SK-N-SH treated with all-trans-retinoic acid at 6 μM for 48 hours (cell line): ENCODE results near the gene PLA2G4A.

ENCODE experiments used
- BACH2 ChIP-seq: fragments of 250-450 bp; sonication (Bioruptor Pico); IDR thresholded peaks from 2 replicates; pipeline ENCODE4 v1.9.0; 2021; ENCODE audit warnings: mild to moderate bottlenecking, borderline replicate concordance
- CREB5 ChIP-seq: fragments of 250-450 bp; sonication (Bioruptor Pico); IDR thresholded peaks from 2 replicates; pipeline ENCODE4 v1.5.1; 2020; ENCODE audit warnings: low read depth, mild to moderate bottlenecking, moderate library complexity
- RARB ChIP-seq: fragments of 250-450 bp; sonication (Bioruptor Pico); IDR thresholded peaks from 2 replicates; pipeline ENCODE4 v1.8.0; 2021; ENCODE audit warnings: mild to moderate bottlenecking, moderate library complexity
- ZC3H10 ChIP-seq: fragments of 250-450 bp; sonication (Bioruptor Pico); IDR thresholded peaks from 2 replicates; pipeline ENCODE4 v1.5.1; 2021; ENCODE audit warnings: mild to moderate bottlenecking, moderate library complexity
- ZFP3 ChIP-seq: fragments of 250-450 bp; sonication (Bioruptor Pico); IDR thresholded peaks from 2 replicates; pipeline ENCODE4 v1.5.0; 2020; ENCODE audit warnings: mild to moderate bottlenecking, moderate library complexity
- ZFP30 ChIP-seq: fragments of 450-650 bp; formaldehyde crosslinking; IDR thresholded peaks from 2 replicates; pipeline ENCODE4 v1.5.0; 2022; ENCODE audit warnings: mild to moderate bottlenecking, moderate library complexity
- ZNF565 ChIP-seq: fragments of 450-650 bp; formaldehyde crosslinking; conservative IDR thresholded peaks from 2 replicates; pipeline ENCODE4 v1.5.0; 2020; ENCODE audit warnings: low read depth, mild to moderate bottlenecking, moderate library complexity
- TF ChIP-seq, protein P1 (sequence below): fragments of 250-450 bp; sonication (Bioruptor Pico); IDR thresholded peaks from 2 replicates; pipeline ENCODE4 v1.5.1; 2021; ENCODE audit warnings: mild to moderate bottlenecking, moderate library complexity
- TF ChIP-seq, protein P2 (sequence below): fragments of 250-450 bp; sonication (Bioruptor Pico); IDR thresholded peaks from 2 replicates; pipeline ENCODE4 v1.8.0; 2020; ENCODE audit warnings: mild to moderate bottlenecking, moderate library complexity, borderline replicate concordance

DNA sequence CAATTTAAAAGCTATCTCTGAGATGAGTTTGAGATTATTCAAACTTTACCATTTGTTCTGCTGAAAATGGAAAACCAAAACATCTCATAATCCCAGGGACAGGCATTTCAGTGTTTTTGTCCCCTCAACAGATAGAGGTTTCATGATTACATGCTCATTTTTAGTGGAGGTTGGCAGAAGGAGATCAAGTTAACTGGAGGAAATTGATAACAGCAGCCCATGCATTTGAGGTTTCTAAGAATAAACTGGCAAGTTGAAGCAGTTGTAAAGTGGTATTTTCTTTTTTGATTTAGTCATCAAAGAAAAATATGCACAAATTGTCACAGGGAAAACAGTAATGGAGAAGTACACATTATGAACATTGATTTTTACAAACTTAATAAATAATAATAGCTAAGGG is 205.8 kb downstream of the PLA2G4A start:
- TF ChIP-seq RARB (no peak), ZFP30 (CRISPR knock-in tag) (no peak), BACH2 (CRISPR knock-in tag) (no peak), CREB5 (CRISPR knock-in tag) (no peak), ZFP3 (CRISPR knock-in tag) (no peak), ZNF565 (CRISPR knock-in tag) (no peak), ZC3H10 (CRISPR knock-in tag) (no peak)
- TF ChIP-seq, protein P1, sequence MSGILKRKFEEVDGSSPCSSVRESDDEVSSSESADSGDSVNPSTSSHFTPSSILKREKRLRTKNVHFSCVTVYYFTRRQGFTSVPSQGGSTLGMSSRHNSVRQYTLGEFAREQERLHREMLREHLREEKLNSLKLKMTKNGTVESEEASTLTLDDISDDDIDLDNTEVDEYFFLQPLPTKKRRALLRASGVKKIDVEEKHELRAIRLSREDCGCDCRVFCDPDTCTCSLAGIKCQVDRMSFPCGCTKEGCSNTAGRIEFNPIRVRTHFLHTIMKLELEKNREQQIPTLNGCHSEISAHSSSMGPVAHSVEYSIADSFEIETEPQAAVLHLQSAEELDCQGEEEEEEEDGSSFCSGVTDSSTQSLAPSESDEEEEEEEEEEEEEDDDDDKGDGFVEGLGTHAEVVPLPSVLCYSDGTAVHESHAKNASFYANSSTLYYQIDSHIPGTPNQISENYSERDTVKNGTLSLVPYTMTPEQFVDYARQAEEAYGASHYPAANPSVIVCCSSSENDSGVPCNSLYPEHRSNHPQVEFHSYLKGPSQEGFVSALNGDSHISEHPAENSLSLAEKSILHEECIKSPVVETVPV (CRISPR knock-in tag), result no peak
- TF ChIP-seq, protein P2, sequence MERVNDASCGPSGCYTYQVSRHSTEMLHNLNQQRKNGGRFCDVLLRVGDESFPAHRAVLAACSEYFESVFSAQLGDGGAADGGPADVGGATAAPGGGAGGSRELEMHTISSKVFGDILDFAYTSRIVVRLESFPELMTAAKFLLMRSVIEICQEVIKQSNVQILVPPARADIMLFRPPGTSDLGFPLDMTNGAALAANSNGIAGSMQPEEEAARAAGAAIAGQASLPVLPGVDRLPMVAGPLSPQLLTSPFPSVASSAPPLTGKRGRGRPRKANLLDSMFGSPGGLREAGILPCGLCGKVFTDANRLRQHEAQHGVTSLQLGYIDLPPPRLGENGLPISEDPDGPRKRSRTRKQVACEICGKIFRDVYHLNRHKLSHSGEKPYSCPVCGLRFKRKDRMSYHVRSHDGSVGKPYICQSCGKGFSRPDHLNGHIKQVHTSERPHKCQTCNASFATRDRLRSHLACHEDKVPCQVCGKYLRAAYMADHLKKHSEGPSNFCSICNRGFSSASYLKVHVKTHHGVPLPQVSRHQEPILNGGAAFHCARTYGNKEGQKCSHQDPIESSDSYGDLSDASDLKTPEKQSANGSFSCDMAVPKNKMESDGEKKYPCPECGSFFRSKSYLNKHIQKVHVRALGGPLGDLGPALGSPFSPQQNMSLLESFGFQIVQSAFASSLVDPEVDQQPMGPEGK (CRISPR knock-in tag), result no peak
